H1 (cell line): ENCODE results near the gene NTMT1. TPM values are rescaled to one million over a fixed set of nuclear protein-coding genes. Genes with fewer than 3 reads are reported as not detected.

Experiments
- BCL11A ChIP-seq, 2 experiments: IDR thresholded peaks; one replicate each; pipeline ENCODE4 v1.6.1; 2011; ENCODE audit warnings: low read depth in 2 of 2, low read length in 2 of 2, mild to moderate bottlenecking in 2 of 2
- CBX8 ChIP-seq: fragments of 300-800, 300-1000 bp; sonication (generic); IDR thresholded peaks from 2 replicates; pipeline ENCODE4 v1.7.1; 2016; ENCODE audit warnings: low read depth, low read length, borderline replicate concordance
- CHD7 ChIP-seq: fragments of 300-600 bp; sonication (generic); IDR thresholded peaks from 2 replicates; pipeline ENCODE4 v1.7.1; 2012; ENCODE audit warnings: low read length, moderate library complexity, mild to moderate bottlenecking, inconsistent platforms; ENCODE audit not compliant: insufficient replicate concordance
- TBP ChIP-seq: IDR thresholded peaks from 2 replicates; pipeline ENCODE4 v1.6.1; 2011; ENCODE audit warnings: low read depth, low read length, improper control_type of control experiment
- polyA plus RNA-seq, 7 experiments: library from polyadenylated mRNA; depleted of rRNA in 3 of 7; stranded (reverse) in 5 of 7; unstranded in 2 of 7; fragments of >200 nt in 5 of 7; fragments of 200-250 nt in 2 of 7; gene quantifications; 1 replicate in 5 of 7; 2 replicates in 1 of 7; 4 replicates in 1 of 7; pipeline versions ENCODE4 v1.2.1 to v1.2.3, GENCODE V29; 2011 to 2013; ENCODE audit warnings: missing spikeins in 2 of 7, mixed read lengths in 2 of 7
- total RNA-seq: library from RNA; stranded (reverse); fragmentation: NEBNext Ultra II Directional; extraction: Animal tissue kit (Norgen Biotek cat#: 25700); gene quantifications from 2 replicates; pipeline ENCODE4 v1.2.1, GENCODE V29; 2021

NTMT1 gene
- total and polyA plus RNA-seq, 2 of the 8 experiments (the other 6 are each of a cell fraction or from before 2014, with no cell fraction given): 66.8 to 70.2 TPM

GRCh38 chr9:129607027-129607387 is 19.0 kb upstream of the NTMT1 start (continued):
- TF ChIP-seq CHD7: no peak
- TF ChIP-seq CBX8: no peak
- TF ChIP-seq TBP: no peak
- TF ChIP-seq BCL11A (IDR thresholded peaks at IDR 0.05; ENCODE audit: low read depth in 2 of 2, low read length in 2 of 2): no peak
